ENCODE results near the gene ZNF148.

The ZNF148 gene

GRCh38 chr3:125240496-125240895 is 134.6 kb downstream of the ZNF148 start:
- no peak overlapping the region for H3K4me2 ChIP-seq (ENCODE audit: insufficient read depth, low read length)

GRCh38 chr3:125239266-125239665 is 135.9 kb downstream of the ZNF148 start:
- no peaks in the 10 kb centered on the region for H3K9me3 ChIP-seq (ENCODE audit: insufficient read depth, low read length, severe bottlenecking)
- H3K4me2 ChIP-seq (ENCODE audit: insufficient read depth, low read length), result no peak overlapping the region
- no peaks in the 10 kb centered on the region for H3K27me3 ChIP-seq (ENCODE audit: insufficient read depth, low read length, poor library complexity)
- no peak overlapping the region for H3K4me3 ChIP-seq (ENCODE audit: low read depth in 1 of 2, low read length in 2 of 2)
- H3K4me1 ChIP-seq (ENCODE audit: insufficient read depth, low read length), result no peaks in the 10 kb centered on the region
- H3K79me2 ChIP-seq (ENCODE audit: insufficient read depth, low read length), result no peaks in the 10 kb centered on the region
- peaks cover 10% of the 10 kb centered on the region; the same call in 1 of the 2 replicates for H3K36me3 ChIP-seq (ENCODE audit: insufficient read depth, low read length)
- no peak for DNase-seq
- H4K20me1 ChIP-seq (ENCODE audit: insufficient read depth, low read length), result no peaks in the 10 kb centered on the region
- TF ChIP-seq EZH2 (IDR thresholded peaks at IDR 0.05; ENCODE audit: borderline replicate concordance, low read depth, low read length, severe bottlenecking), result no peak
- no peak for TF ChIP-seq CTCF (IDR thresholded peaks at IDR 0.05; ENCODE audit: borderline replicate concordance, extremely low read depth, low read length, poor library complexity, severe bottlenecking)
- no peak overlapping the region for H3K27ac ChIP-seq (ENCODE audit: low read length)
- ATAC-seq (ENCODE audit: insufficient read depth, low read depth), result no peak
- no peak overlapping the region for H2AFZ ChIP-seq (ENCODE audit: low read depth, low read length)
- no peak overlapping the region for H3K9ac ChIP-seq (ENCODE audit: low read depth, low read length)

More at GRCh38 chr3:125240496-125240895, 134.6 kb downstream of the ZNF148 start:
- Histone ChIP-seq H3K9me3 (ENCODE audit: insufficient read depth, low read length, severe bottlenecking) (no peaks in the 10 kb centered on the region), H3K79me2 (ENCODE audit: insufficient read depth, low read length) (no peaks in the 10 kb centered on the region), H3K36me3 (ENCODE audit: insufficient read depth, low read length) (peaks cover 10% of the 10 kb centered on the region; the same call in 1 of the 2 replicates), H4K20me1 (ENCODE audit: insufficient read depth, low read length) (peaks cover 3% of the 10 kb centered on the region; the same call in 1 of the 2 replicates), H3K4me1 (ENCODE audit: insufficient read depth, low read length) (no peaks in the 10 kb centered on the region), H2AFZ (ENCODE audit: low read depth, low read length) (no peak overlapping the region), H3K27me3 (ENCODE audit: insufficient read depth, low read length, poor library complexity) (no peaks in the 10 kb centered on the region), H3K4me3 (ENCODE audit: low read depth in 1 of 2, low read length in 2 of 2) (no peak overlapping the region), H3K27ac (ENCODE audit: low read length) (no peak overlapping the region), H3K9ac (ENCODE audit: low read depth, low read length) (no peak overlapping the region)
- TF ChIP-seq CTCF (IDR thresholded peaks at IDR 0.05; ENCODE audit: borderline replicate concordance, extremely low read depth, low read length, poor library complexity, severe bottlenecking) (no peak), EZH2 (IDR thresholded peaks at IDR 0.05; ENCODE audit: borderline replicate concordance, low read depth, low read length, severe bottlenecking) (no peak)
- DNase-seq (no peak), ATAC-seq (ENCODE audit: insufficient read depth, low read depth) (no peak)

DNA sequence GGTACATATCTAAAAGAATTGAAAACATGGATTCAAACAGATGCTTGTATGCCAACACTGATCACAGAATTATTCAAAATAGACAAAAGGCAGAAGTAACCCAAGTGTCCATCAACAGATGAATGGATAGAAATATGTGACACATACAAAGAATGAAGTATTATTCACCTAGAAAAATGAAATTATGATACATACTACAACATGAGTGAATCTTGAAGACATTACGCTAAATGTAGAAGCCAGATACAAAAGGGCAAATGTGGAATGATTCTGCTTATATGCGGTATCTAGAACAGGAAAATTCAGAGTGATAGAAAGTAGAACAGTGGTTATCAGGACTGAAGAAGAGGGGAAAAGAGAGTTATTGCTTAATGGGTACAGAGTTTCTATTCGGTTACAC is 136.4 kb downstream of the ZNF148 start:
- Histone ChIP-seq H3K9me3 (ENCODE audit: insufficient read depth, low read length, severe bottlenecking) (no peaks in the 10 kb centered on the region), H3K9ac (ENCODE audit: low read depth, low read length) (no peak overlapping the region), H3K79me2 (ENCODE audit: insufficient read depth, low read length) (no peaks in the 10 kb centered on the region), H3K4me1 (ENCODE audit: insufficient read depth, low read length) (no peaks in the 10 kb centered on the region), H3K27ac (ENCODE audit: low read length) (no peak overlapping the region), H4K20me1 (ENCODE audit: insufficient read depth, low read length) (no peaks in the 10 kb centered on the region), H3K27me3 (ENCODE audit: insufficient read depth, low read length, poor library complexity) (no peaks in the 10 kb centered on the region), H3K36me3 (ENCODE audit: insufficient read depth, low read length) (peaks cover 10% of the 10 kb centered on the region; the same call in 1 of the 2 replicates), H3K4me2 (ENCODE audit: insufficient read depth, low read length) (no peak overlapping the region), H3K4me3 (ENCODE audit: low read depth in 1 of 2, low read length in 2 of 2) (no peak overlapping the region), H2AFZ (ENCODE audit: low read depth, low read length) (no peak overlapping the region)
- no peak for TF ChIP-seq CTCF (IDR thresholded peaks at IDR 0.05; ENCODE audit: borderline replicate concordance, extremely low read depth, low read length, poor library complexity, severe bottlenecking)
- no peak for TF ChIP-seq EZH2 (IDR thresholded peaks at IDR 0.05; ENCODE audit: borderline replicate concordance, low read depth, low read length, severe bottlenecking)
- ATAC-seq (ENCODE audit: insufficient read depth, low read depth) (no peak), DNase-seq (no peak)
